HepG2 (cell line): ENCODE data around the gene CRAT. TPM values are rescaled to one million over a fixed set of nuclear protein-coding genes. Genes with fewer than 3 reads are reported as not detected.

Experiments
- ATAC-seq: fragments of 200-7000 bp; cut with Tn5 transposase; 3 replicates; pipeline ENCODE4 v1.9.1; 2020; ENCODE audit warnings: mild to moderate bottlenecking, moderate library complexity
- BruUV-seq: library from RNA; stranded (reverse); fragments of 400-500 nt; replicated peaks from 2 replicates; lab custom pipeline; 2021; lab: Mats Ljungman, UMichigan
- CTCF ChIA-PET: fragments of 300-600 bp; formaldehyde crosslinking; extraction: SDS; loops from one replicate; lab custom pipeline; 2021; ENCODE audit warnings: low total read pairs, inconsistent platforms, low intra/inter-chr PET ratio; lab: Yijun Ruan, JAX
- POLR2A ChIA-PET: fragments of 350-600 bp; sonication (Branson Sonifier 250); formaldehyde crosslinking; loops from one replicate; lab custom pipeline; 2020; ENCODE audit warnings: antibody characterized with exemption, inconsistent platforms; lab: Yijun Ruan, JAX
- DNase-seq: peaks from one replicate; pipeline ENCODE4 v3.0.0-alpha.2; 2015; ENCODE audit warnings: low spot score
- FAIRE-seq: peaks from 3 replicates; lab custom pipeline; 2011; peaks lifted over from hg19 to GRCh38; lab: Jason Lieb, UNC
- H2AFZ ChIP-seq: one replicate; pipeline ENCODE4 v1.6.1; 2011; ENCODE audit warnings: low read length, inconsistent platforms
- H3K27ac ChIP-seq: fragments of 300-600 bp; 3 replicates; pipeline ENCODE4 v1.8.0; 2011; ENCODE audit warnings: mixed run types, mild to moderate bottlenecking, mixed read lengths, low read length, inconsistent platforms; ENCODE audit not compliant: insufficient read depth; ENCODE audit errors: extremely low read length
- H3K27me3 ChIP-seq, 2 experiments: fragments of 200-600 bp in 1 of 2; 2 replicates in 1 of 2; 3 replicates in 1 of 2; pipeline versions ENCODE4 v1.6.0 to v1.8.0; 2011; ENCODE audit warnings: low read length in 2 of 2, mild to moderate bottlenecking in 2 of 2, moderate library complexity in 2 of 2, inconsistent platforms in 1 of 2; ENCODE audit not compliant: insufficient read depth in 2 of 2, control insufficient read depth in 1 of 2
- H3K36me3 ChIP-seq, 2 experiments: fragments of 200-600 bp in 1 of 2; replicated peaks in 1 of 2; 2 replicates in 1 of 2; 3 replicates in 1 of 2; pipeline versions ENCODE4 v1.5.1 to v1.8.0; 2011; ENCODE audit warnings: low read length in 2 of 2, inconsistent platforms in 1 of 2; ENCODE audit not compliant: insufficient read depth in 2 of 2, control insufficient read depth in 1 of 2
- H3K4me1 ChIP-seq: 2 replicates; pipeline ENCODE4 v1.5.1; 2012; ENCODE audit warnings: low read length, inconsistent platforms; ENCODE audit not compliant: insufficient read depth
- H3K4me2 ChIP-seq: 2 replicates; pipeline ENCODE4 v1.6.0; 2011; ENCODE audit warnings: low read depth, low read length, inconsistent platforms
- H3K4me3 ChIP-seq, 3 experiments: fragments of 200-600 bp in 1 of 3; sonication (generic), shearing (Covaris generic) in 1 of 3; replicated peaks in 1 of 3; 2 replicates each; pipeline ENCODE4 v1.5.1; 2011 to 2016; ENCODE audit warnings: low read length in 3 of 3, inconsistent platforms in 2 of 3, low read depth in 2 of 3, mild to moderate bottlenecking in 2 of 3, control low read depth in 1 of 3, mixed read lengths in 1 of 3; ENCODE audit not compliant: insufficient read depth in 1 of 3
- H3K79me2 ChIP-seq: one replicate; pipeline ENCODE4 v1.6.1; 2011; ENCODE audit warnings: low read length, inconsistent platforms; ENCODE audit not compliant: insufficient read depth
- H3K9ac ChIP-seq: 2 replicates; pipeline ENCODE4 v1.6.0; 2011; ENCODE audit warnings: mild to moderate bottlenecking, low read depth, low read length, inconsistent platforms; ENCODE audit not compliant: insufficient read depth
- H3K9me3 ChIP-seq: 2 replicates; pipeline ENCODE4 v1.5.1; 2012; ENCODE audit warnings: mild to moderate bottlenecking, low read length
- H4K20me1 ChIP-seq: 2 replicates; pipeline ENCODE4 v1.6.0; 2011; ENCODE audit warnings: inconsistent platforms, mild to moderate bottlenecking, low read length, moderate library complexity; ENCODE audit not compliant: insufficient read depth
- CBFB ChIP-seq: sonication (generic); formaldehyde crosslinking; IDR thresholded peaks from 2 replicates; pipeline ENCODE4 v1.4.0; 2020; ENCODE audit warnings: missing genetic modification reagents
- NFE2L2 ChIP-seq: fragments of 150-350 bp; IDR thresholded peaks from 2 replicates; pipeline ENCODE4 v1.6.1; 2014; ENCODE audit warnings: low read length
- NR0B2 ChIP-seq: sonication (generic); formaldehyde crosslinking; IDR thresholded peaks from 2 replicates; pipeline ENCODE4 v1.4.0; 2020; ENCODE audit warnings: mild to moderate bottlenecking, missing genetic modification reagents
- POGZ ChIP-seq: sonication (generic); formaldehyde crosslinking; IDR thresholded peaks from 2 replicates; pipeline ENCODE4 v1.4.0; 2020; ENCODE audit warnings: mild to moderate bottlenecking, missing genetic modification reagents
- RBM39 ChIP-seq: fragments of 200-400 bp; formaldehyde crosslinking; IDR thresholded peaks from one replicate; pipeline ENCODE4 v1.6.1; 2018; ENCODE audit warnings: antibody characterized with exemption, mild to moderate bottlenecking, low read depth, low read length; ENCODE audit not compliant: poor library complexity, severe bottlenecking
- RFX3 ChIP-seq: IDR thresholded peaks from 2 replicates; pipeline ENCODE4 v1.6.1; 2016; ENCODE audit warnings: missing biosample characterization, missing genetic modification reagents
- YEATS2 ChIP-seq: sonication (generic); formaldehyde crosslinking; IDR thresholded peaks from 2 replicates; pipeline ENCODE4 v1.4.0; 2020; ENCODE audit warnings: missing genetic modification reagents, borderline replicate concordance
- ZMYM2 ChIP-seq: sonication (generic); formaldehyde crosslinking; IDR thresholded peaks from 2 replicates; pipeline ENCODE4 v1.8.0; 2022; ENCODE audit warnings: mild to moderate bottlenecking, missing genetic modification reagents
- ZNF17 ChIP-seq: sonication (generic); formaldehyde crosslinking; IDR thresholded peaks from 2 replicates; pipeline ENCODE4 v1.5.0; 2020; ENCODE audit warnings: mild to moderate bottlenecking, missing genetic modification reagents
- ZNF205 ChIP-seq: IDR thresholded peaks from 2 replicates; pipeline ENCODE4 v1.6.1; 2018; ENCODE audit warnings: missing biosample characterization, missing genetic modification reagents
- ZNF234 ChIP-seq: sonication (generic); formaldehyde crosslinking; conservative IDR thresholded peaks from 2 replicates; pipeline ENCODE4 v1.5.1; 2020; ENCODE audit warnings: mild to moderate bottlenecking, missing genetic modification reagents
- ZNF547 ChIP-seq: sonication (generic); formaldehyde crosslinking; IDR thresholded peaks from 2 replicates; pipeline ENCODE4 v1.5.1; 2020; ENCODE audit warnings: mild to moderate bottlenecking, missing genetic modification reagents
- WGBS: methylation state at CpG from one replicate; pipeline ENCODE4 v1.1.6; 2017; ENCODE audit warnings: low lambda C conversion rate; 5-methylcytosine and 5-hydroxymethylcytosine counted together
- in situ Hi-C: cut with HindIII; loops from 2 replicates; pipeline ENCODE4 v1.10.0; 2017; ENCODE audit warnings: low pct_unique_long_range_greater_than_20kb; ENCODE audit not compliant: extremely low pct_ligation_motif_present
- intact Hi-C: fragments of 100-400 bp; cut with micrococcal nuclease; formaldehyde crosslinking; loops from one replicate; pipeline ENCODE4 v1.10.0; 2022; ENCODE audit not compliant: unreplicated experiment
- polyA plus RNA-seq, 8 experiments: library from polyadenylated mRNA; depleted of rRNA in 3 of 8; stranded (reverse) in 7 of 8; unstranded in 1 of 8; fragments of >200 nt; fragmentation: Illumina TruSeq in 4 of 8; extraction: Trizol in 4 of 8; gene quantifications; 2 replicates each; pipeline versions ENCODE4 v1.2.1 to v1.2.3, GENCODE V29; 2011 to 2016; ENCODE audit warnings: low read depth in 4 of 8, missing spikeins in 1 of 8, mixed read lengths in 1 of 8; ENCODE audit not compliant: insufficient read depth in 1 of 8
- total RNA-seq, 5 experiments: library from RNA; depleted of rRNA; stranded (reverse); fragments of >200 nt; fragmentation: Illumina TruSeq; extraction: Trizol; gene quantifications; 2 replicates each; pipeline ENCODE4 v1.2.3, GENCODE V29; 2016; ENCODE audit warnings: low read depth in 1 of 5
- TF ChIP-seq, protein P1 (sequence below): IDR thresholded peaks from 2 replicates; pipeline ENCODE4 v1.6.1; 2016; ENCODE audit warnings: mild to moderate bottlenecking, missing biosample characterization, missing genetic modification reagents
- TF ChIP-seq, protein P2 (sequence below), 2 experiments: sonication (generic) in 1 of 2; formaldehyde crosslinking in 1 of 2; IDR thresholded peaks; 2 replicates each; pipeline versions ENCODE4 v1.4.0 to v1.6.1; 2016 to 2020; ENCODE audit warnings: borderline replicate concordance in 1 of 2, low read depth in 1 of 2, mild to moderate bottlenecking in 1 of 2, missing genetic modification reagents in 1 of 2
- TF ChIP-seq, protein P3 (sequence below): IDR thresholded peaks from 2 replicates; pipeline ENCODE4 v1.6.1; 2016; ENCODE audit warnings: mild to moderate bottlenecking

CRAT gene
- total and polyA plus RNA-seq, 2 of the 13 experiments (the other 11 are each of a cell fraction or from before 2014, with no cell fraction given): 26.1 to 26.6 TPM

DNA sequence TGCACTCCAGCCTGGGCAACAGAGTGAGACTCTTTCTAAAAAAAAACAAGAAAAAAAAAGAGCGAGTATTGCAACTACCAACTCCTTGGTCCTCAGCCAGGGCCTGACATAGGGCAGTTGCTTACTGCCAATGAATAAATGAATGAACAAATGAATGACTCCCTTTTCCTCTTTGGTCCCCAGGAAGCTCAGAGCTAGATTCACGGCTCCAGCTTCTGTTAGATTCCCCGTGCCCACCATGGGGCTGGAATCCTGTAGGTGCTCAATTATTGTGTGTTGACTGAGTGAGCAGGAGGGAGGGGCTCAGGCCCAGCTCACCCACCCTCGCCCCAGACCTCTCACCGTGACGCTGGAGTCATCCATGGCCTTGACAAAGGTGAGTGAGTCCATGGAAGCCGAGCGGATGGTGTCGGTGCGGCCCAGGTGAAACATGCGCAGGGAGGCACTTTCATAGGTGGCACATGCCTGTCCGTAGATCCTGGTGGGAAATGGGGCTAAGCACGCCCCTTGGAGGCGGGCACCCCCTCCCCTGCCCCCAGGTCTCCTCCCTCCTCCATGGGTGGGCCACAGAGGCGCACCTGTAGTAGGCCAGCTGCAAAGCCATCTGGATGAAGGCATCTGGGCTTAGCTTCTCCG, 12.8 kb downstream of the CRAT start:
- in situ Hi-C loops: no loop called here
- WGBS: 93% methylated on average over 6 of the region's 16 CpGs
- no peak overlapping the region for H3K4me2 ChIP-seq
- TF ChIP-seq POGZ (CRISPR knock-in tag) (no peak), NFE2L2 (no peak), RFX3 (no peak), CBFB (CRISPR knock-in tag) (no peak), NR0B2 (CRISPR knock-in tag) (no peak), ZMYM2 (CRISPR knock-in tag) (no peak), ZNF17 (CRISPR knock-in tag) (no peak), YEATS2 (CRISPR knock-in tag) (no peak), RBM39 (no peak), ZNF205 (CRISPR knock-in tag) (no peak), ZNF547 (CRISPR knock-in tag) (no peak), ZNF234 (no peak)
- TF ChIP-seq, protein P1, sequence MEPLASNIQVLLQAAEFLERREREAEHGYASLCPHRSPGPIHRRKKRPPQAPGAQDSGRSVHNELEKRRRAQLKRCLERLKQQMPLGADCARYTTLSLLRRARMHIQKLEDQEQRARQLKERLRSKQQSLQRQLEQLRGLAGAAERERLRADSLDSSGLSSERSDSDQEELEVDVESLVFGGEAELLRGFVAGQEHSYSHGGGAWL (CRISPR knock-in tag): no peak
- TF ChIP-seq, protein P2, sequence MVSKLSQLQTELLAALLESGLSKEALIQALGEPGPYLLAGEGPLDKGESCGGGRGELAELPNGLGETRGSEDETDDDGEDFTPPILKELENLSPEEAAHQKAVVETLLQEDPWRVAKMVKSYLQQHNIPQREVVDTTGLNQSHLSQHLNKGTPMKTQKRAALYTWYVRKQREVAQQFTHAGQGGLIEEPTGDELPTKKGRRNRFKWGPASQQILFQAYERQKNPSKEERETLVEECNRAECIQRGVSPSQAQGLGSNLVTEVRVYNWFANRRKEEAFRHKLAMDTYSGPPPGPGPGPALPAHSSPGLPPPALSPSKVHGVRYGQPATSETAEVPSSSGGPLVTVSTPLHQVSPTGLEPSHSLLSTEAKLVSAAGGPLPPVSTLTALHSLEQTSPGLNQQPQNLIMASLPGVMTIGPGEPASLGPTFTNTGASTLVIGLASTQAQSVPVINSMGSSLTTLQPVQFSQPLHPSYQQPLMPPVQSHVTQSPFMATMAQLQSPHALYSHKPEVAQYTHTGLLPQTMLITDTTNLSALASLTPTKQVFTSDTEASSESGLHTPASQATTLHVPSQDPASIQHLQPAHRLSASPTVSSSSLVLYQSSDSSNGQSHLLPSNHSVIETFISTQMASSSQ (IDR thresholded peaks at IDR 0.05; ENCODE audit: low read depth): no peak
- TF ChIP-seq, protein P2 (CRISPR knock-in tag; IDR thresholded peaks at IDR 0.05; ENCODE audit: borderline replicate concordance): no peak
- TF ChIP-seq, protein P3, sequence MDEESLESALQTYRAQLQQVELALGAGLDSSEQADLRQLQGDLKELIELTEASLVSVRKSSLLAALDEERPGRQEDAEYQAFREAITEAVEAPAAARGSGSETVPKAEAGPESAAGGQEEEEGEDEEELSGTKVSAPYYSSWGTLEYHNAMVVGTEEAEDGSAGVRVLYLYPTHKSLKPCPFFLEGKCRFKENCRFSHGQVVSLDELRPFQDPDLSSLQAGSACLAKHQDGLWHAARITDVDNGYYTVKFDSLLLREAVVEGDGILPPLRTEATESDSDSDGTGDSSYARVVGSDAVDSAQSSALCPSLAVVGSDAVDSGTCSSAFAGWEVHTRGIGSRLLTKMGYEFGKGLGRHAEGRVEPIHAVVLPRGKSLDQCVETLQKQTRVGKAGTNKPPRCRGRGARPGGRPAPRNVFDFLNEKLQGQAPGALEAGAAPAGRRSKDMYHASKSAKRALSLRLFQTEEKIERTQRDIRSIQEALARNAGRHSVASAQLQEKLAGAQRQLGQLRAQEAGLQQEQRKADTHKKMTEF: no peak

More for the DNA sequence above, 12.8 kb downstream of the CRAT start:
- ATAC-seq (no peak), DNase-seq (no peak), FAIRE-seq (no peak)
- Histone ChIP-seq H2AFZ (no peak overlapping the region), H3K9me3 (no peaks in the 10 kb centered on the region), H3K4me3 (no peak overlapping the region), H3K4me1 (peaks cover 9% of the 10 kb centered on the region), H3K36me3 (peaks cover 0 to 3% of the 10 kb centered on the region in 2 experiments; a peak in 3 of 5 replicates), H3K9ac (no peak overlapping the region), H3K79me2 (no peaks in the 10 kb centered on the region), H3K27me3 (no peaks in the 10 kb centered on the region), H3K27ac (no peak overlapping the region), H4K20me1 (0 out of 2 replicates have a peak, but pooled peaks cover 2% of the 10 kb centered on the region)
- ChIA-PET POLR2A (interaction anchor here (1.1 to 1.6 kb wide), 2 partner anchors 12 to 17 kb away, joined by 4 to 5 read pairs; partner anchors contain the start of gene DOLPP1), CTCF (no interaction called here)
- no TSS peak for BruUV-seq
- intact Hi-C loops: no loop called here
